Erythroblast (primary cell): ENCODE data around the gene MBLAC1.

Experiments used
- GATA1 ChIP-seq: IDR thresholded peaks from 2 replicates; pipeline ENCODE4 v1.6.1; 2011; ENCODE audit warnings: low read depth, mild to moderate bottlenecking, control low read depth, low read length, moderate library complexity
- POLR2A ChIP-seq: IDR thresholded peaks from 2 replicates; pipeline ENCODE4 v1.6.1; 2011; ENCODE audit warnings: mild to moderate bottlenecking, low read length

- TF ChIP-seq POLR2A (no peak), GATA1 (no peak)
Observed at GRCh38 chr7:100163006-100163531, 36.3 kb downstream of the MBLAC1 start.
